HepG2 (cell line): ENCODE measurements around the gene ESYT1.

Source experiments
- CREB1 ChIP-seq, 2 experiments: fragments of 450-650 bp in 1 of 2; IDR thresholded peaks; 2 replicates each; pipeline ENCODE4 v1.6.1; 2016 to 2017; ENCODE audit warnings: control low read depth in 1 of 2, mild to moderate bottlenecking in 1 of 2, missing compliant biosample characterization in 1 of 2, missing genetic modification characterization in 1 of 2
- HES4 ChIP-seq: sonication (generic); formaldehyde crosslinking; IDR thresholded peaks from 2 replicates; pipeline ENCODE4 v1.9.0; 2021; ENCODE audit warnings: mild to moderate bottlenecking, missing genetic modification reagents, borderline replicate concordance
- HHEX ChIP-seq: IDR thresholded peaks from 2 replicates; pipeline ENCODE4 v1.6.1; 2016; ENCODE audit warnings: control low read depth
- NR2F2 ChIP-seq: IDR thresholded peaks from 2 replicates; pipeline ENCODE4 v1.6.1; 2012; ENCODE audit warnings: low read depth, inconsistent platforms, borderline replicate concordance
- SMAD1 ChIP-seq: sonication (generic); formaldehyde crosslinking; IDR thresholded peaks from 2 replicates; pipeline ENCODE4 v1.4.0; 2020; ENCODE audit warnings: missing genetic modification reagents, low read depth, mild to moderate bottlenecking, borderline replicate concordance
- TARDBP ChIP-seq: sonication (generic); formaldehyde crosslinking; IDR thresholded peaks from 2 replicates; pipeline ENCODE4 v1.8.0; 2022; ENCODE audit warnings: mild to moderate bottlenecking, missing genetic modification reagents
- YY1 ChIP-seq: IDR thresholded peaks from 2 replicates; pipeline ENCODE4 v1.6.1; 2011; ENCODE audit warnings: low read length, low read depth, moderate library complexity, mild to moderate bottlenecking; ENCODE audit not compliant: insufficient read depth, insufficient replicate concordance
- ZFX ChIP-seq: sonication (generic); formaldehyde crosslinking; IDR thresholded peaks from 2 replicates; pipeline ENCODE4 v1.4.0; 2020; ENCODE audit warnings: mild to moderate bottlenecking, low read depth, missing genetic modification reagents, moderate library complexity
- ZNF619 ChIP-seq: sonication (generic); formaldehyde crosslinking; IDR thresholded peaks from 2 replicates; pipeline ENCODE4 v1.4.0; 2020; ENCODE audit warnings: mild to moderate bottlenecking, missing genetic modification reagents
- TF ChIP-seq, protein P1 (sequence below): sonication (generic); formaldehyde crosslinking; IDR thresholded peaks from 2 replicates; pipeline ENCODE4 v1.9.0; 2022; ENCODE audit warnings: missing genetic modification reagents, mild to moderate bottlenecking, borderline replicate concordance
- TF ChIP-seq, protein P2 (sequence below): sonication (generic); formaldehyde crosslinking; IDR thresholded peaks from 2 replicates; pipeline ENCODE4 v1.4.0; 2020; ENCODE audit warnings: mild to moderate bottlenecking, missing genetic modification reagents

DNA sequence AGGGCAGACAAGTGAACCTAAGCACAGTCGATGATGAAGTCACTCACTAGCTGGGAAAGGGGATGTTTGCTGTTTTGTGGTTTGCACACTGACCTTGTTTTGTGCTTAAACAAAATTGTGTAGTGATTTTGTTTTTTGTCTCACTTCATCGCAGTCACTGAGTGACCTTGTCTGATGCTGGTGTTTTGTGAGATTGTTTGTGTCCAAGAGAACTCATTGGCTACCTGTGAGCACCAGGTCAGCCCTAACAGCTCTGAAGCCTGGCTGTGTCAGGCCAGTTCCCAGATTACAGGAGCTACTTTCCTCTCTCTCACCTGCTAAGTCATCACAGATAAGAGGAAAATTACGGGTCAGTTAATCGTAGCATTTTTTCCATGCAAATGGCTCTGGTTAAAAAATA, 3.9 kb upstream of the ESYT1 start:
- no peak for TF ChIP-seq YY1
- no peak for TF ChIP-seq SMAD1 (CRISPR knock-in tag)
- TF ChIP-seq HES4 (CRISPR knock-in tag), result no peak
- TF ChIP-seq ZNF619, result no peak
- no peak for TF ChIP-seq ZFX (CRISPR knock-in tag)
- TF ChIP-seq TARDBP (CRISPR knock-in tag), result no peak
- no peak for TF ChIP-seq HHEX (CRISPR knock-in tag)
- TF ChIP-seq, protein P1, sequence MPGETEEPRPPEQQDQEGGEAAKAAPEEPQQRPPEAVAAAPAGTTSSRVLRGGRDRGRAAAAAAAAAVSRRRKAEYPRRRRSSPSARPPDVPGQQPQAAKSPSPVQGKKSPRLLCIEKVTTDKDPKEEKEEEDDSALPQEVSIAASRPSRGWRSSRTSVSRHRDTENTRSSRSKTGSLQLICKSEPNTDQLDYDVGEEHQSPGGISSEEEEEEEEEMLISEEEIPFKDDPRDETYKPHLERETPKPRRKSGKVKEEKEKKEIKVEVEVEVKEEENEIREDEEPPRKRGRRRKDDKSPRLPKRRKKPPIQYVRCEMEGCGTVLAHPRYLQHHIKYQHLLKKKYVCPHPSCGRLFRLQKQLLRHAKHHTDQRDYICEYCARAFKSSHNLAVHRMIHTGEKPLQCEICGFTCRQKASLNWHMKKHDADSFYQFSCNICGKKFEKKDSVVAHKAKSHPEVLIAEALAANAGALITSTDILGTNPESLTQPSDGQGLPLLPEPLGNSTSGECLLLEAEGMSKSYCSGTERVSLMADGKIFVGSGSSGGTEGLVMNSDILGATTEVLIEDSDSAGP (CRISPR knock-in tag), result no peak
- no peak for TF ChIP-seq CREB1 (IDR thresholded peaks at IDR 0.05)
- no peak for TF ChIP-seq CREB1 (CRISPR knock-in tag; IDR thresholded peaks at IDR 0.05)
- TF ChIP-seq NR2F2, result no peak
- TF ChIP-seq, protein P2, sequence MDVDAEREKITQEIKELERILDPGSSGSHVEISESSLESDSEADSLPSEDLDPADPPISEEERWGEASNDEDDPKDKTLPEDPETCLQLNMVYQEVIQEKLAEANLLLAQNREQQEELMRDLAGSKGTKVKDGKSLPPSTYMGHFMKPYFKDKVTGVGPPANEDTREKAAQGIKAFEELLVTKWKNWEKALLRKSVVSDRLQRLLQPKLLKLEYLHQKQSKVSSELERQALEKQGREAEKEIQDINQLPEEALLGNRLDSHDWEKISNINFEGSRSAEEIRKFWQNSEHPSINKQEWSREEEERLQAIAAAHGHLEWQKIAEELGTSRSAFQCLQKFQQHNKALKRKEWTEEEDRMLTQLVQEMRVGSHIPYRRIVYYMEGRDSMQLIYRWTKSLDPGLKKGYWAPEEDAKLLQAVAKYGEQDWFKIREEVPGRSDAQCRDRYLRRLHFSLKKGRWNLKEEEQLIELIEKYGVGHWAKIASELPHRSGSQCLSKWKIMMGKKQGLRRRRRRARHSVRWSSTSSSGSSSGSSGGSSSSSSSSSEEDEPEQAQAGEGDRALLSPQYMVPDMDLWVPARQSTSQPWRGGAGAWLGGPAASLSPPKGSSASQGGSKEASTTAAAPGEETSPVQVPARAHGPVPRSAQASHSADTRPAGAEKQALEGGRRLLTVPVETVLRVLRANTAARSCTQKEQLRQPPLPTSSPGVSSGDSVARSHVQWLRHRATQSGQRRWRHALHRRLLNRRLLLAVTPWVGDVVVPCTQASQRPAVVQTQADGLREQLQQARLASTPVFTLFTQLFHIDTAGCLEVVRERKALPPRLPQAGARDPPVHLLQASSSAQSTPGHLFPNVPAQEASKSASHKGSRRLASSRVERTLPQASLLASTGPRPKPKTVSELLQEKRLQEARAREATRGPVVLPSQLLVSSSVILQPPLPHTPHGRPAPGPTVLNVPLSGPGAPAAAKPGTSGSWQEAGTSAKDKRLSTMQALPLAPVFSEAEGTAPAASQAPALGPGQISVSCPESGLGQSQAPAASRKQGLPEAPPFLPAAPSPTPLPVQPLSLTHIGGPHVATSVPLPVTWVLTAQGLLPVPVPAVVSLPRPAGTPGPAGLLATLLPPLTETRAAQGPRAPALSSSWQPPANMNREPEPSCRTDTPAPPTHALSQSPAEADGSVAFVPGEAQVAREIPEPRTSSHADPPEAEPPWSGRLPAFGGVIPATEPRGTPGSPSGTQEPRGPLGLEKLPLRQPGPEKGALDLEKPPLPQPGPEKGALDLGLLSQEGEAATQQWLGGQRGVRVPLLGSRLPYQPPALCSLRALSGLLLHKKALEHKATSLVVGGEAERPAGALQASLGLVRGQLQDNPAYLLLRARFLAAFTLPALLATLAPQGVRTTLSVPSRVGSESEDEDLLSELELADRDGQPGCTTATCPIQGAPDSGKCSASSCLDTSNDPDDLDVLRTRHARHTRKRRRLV (CRISPR knock-in tag), result no peak
